HepG2 (cell line): Measurements from ENCODE around the gene TTC31. TPM values are rescaled to one million over a fixed set of nuclear protein-coding genes. Genes with fewer than 3 reads are reported as not detected.
A peak's percentile ranks its signal among the peaks of the same experiment; 100 is the strongest.

Experiments used
- CEBPB ChIP-seq: IDR thresholded peaks from 2 replicates; pipeline ENCODE4 v1.6.1; 2011; ENCODE audit warnings: low read depth, low read length, improper control_type of control experiment, borderline replicate concordance
- GTF3A ChIP-seq: sonication (generic); formaldehyde crosslinking; conservative IDR thresholded peaks from 2 replicates; pipeline ENCODE4 v1.4.0; 2020; ENCODE audit warnings: mild to moderate bottlenecking, missing genetic modification reagents
- HDAC2 ChIP-seq: sonication (generic); formaldehyde crosslinking; IDR thresholded peaks from 2 replicates; pipeline ENCODE4 v1.4.0; 2020; ENCODE audit warnings: missing genetic modification reagents
- NFE2L1 ChIP-seq: sonication (generic); formaldehyde crosslinking; IDR thresholded peaks from 2 replicates; pipeline ENCODE4 v1.4.0; 2020; ENCODE audit warnings: missing genetic modification reagents, mild to moderate bottlenecking, borderline replicate concordance
- ONECUT2 ChIP-seq: sonication (generic); formaldehyde crosslinking; IDR thresholded peaks from 2 replicates; pipeline ENCODE4 v1.4.0; 2020; ENCODE audit warnings: missing genetic modification reagents
- SALL1 ChIP-seq: sonication (generic); formaldehyde crosslinking; IDR thresholded peaks from 2 replicates; pipeline ENCODE4 v1.8.0; 2022; ENCODE audit warnings: mild to moderate bottlenecking, missing genetic modification reagents
- SRSF9 ChIP-seq: fragments of 200-400 bp; formaldehyde crosslinking; IDR thresholded peaks from 2 replicates; pipeline ENCODE4 v1.6.1; 2018; ENCODE audit warnings: borderline replicate concordance, mild to moderate bottlenecking, low read depth, low read length; ENCODE audit not compliant: insufficient read depth, poor library complexity, severe bottlenecking
- ZNF550 ChIP-seq: sonication (generic); formaldehyde crosslinking; IDR thresholded peaks from 2 replicates; pipeline ENCODE4 v1.4.0; 2020; ENCODE audit warnings: mild to moderate bottlenecking, missing genetic modification reagents, borderline replicate concordance
- polyA plus RNA-seq, 8 experiments: library from polyadenylated mRNA; depleted of rRNA in 3 of 8; stranded (reverse) in 7 of 8; unstranded in 1 of 8; fragments of >200 nt; fragmentation: Illumina TruSeq in 4 of 8; extraction: Trizol in 4 of 8; gene quantifications; 2 replicates each; pipeline versions ENCODE4 v1.2.1 to v1.2.3, GENCODE V29; 2011 to 2016; ENCODE audit warnings: low read depth in 4 of 8, missing spikeins in 1 of 8, mixed read lengths in 1 of 8; ENCODE audit not compliant: insufficient read depth in 1 of 8
- total RNA-seq, 5 experiments: library from RNA; depleted of rRNA; stranded (reverse); fragments of >200 nt; fragmentation: Illumina TruSeq; extraction: Trizol; gene quantifications; 2 replicates each; pipeline ENCODE4 v1.2.3, GENCODE V29; 2016; ENCODE audit warnings: low read depth in 1 of 5
- TF ChIP-seq, protein P1 (sequence below): sonication (generic); formaldehyde crosslinking; conservative IDR thresholded peaks from 2 replicates; pipeline ENCODE4 v1.5.0; 2020; ENCODE audit warnings: missing genetic modification reagents
- TF ChIP-seq, protein P2 (sequence below): sonication (generic); formaldehyde crosslinking; IDR thresholded peaks from 2 replicates; pipeline ENCODE4 v1.5.0; 2020; ENCODE audit warnings: mild to moderate bottlenecking, missing genetic modification reagents
- TF ChIP-seq, protein P3 (sequence below): sonication (generic); formaldehyde crosslinking; IDR thresholded peaks from 2 replicates; pipeline ENCODE4 v1.8.1; 2022; ENCODE audit warnings: low read depth, mild to moderate bottlenecking, missing genetic modification reagents
- TF ChIP-seq, protein P4 (sequence below): sonication (generic); formaldehyde crosslinking; IDR thresholded peaks from 2 replicates; pipeline ENCODE4 v1.4.0; 2020; ENCODE audit warnings: missing genetic modification reagents, borderline replicate concordance

The TTC31 gene
- total and polyA plus RNA-seq, 2 of the 13 experiments (the other 11 are each of a cell fraction or from before 2014, with no cell fraction given): 28.3 to 39.5 TPM

DNA sequence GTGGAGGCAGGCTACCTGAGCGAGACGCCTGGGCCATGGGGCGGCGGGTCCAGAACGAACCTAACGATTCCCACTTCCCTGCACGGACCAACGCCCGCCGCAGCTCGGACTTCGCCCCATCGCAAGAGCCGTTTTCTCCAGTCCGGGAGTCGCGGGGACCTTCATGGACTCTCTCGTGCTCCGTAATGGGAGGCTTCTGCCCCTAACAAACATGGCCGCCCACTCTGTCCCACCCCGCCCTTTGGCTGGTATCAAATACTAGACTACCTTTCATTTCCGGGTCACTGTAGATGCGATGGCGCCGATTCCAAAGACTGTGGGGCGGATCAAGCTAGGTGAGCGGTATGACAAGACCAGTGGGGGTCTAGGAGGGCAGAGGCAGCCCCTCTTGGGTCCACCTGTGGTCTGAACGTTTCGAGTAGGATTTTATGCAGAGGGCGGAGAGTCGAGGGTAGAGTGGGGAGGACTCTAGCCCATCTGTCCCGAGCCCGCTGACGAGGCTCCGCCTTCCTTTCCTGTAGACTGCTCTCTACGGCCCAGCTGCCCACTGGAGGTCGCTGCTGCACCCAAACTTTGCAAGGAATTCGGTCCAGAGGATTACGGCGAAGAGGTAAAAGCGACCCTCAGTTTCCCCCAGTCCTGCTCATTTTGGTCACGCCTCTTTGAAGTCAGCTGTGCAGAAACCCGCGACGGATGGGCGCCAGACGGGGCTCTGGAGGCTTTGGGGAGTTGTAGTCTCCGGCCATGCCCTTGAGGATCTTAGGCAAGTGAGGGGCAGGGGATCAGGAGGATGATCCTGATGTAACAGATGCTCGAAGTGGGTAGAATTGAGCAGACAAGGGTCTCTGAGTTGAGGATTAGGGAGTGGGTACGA is at the start of gene TTC31, which contains the start of gene CCDC142 (continued):
- TF ChIP-seq, protein P1, sequence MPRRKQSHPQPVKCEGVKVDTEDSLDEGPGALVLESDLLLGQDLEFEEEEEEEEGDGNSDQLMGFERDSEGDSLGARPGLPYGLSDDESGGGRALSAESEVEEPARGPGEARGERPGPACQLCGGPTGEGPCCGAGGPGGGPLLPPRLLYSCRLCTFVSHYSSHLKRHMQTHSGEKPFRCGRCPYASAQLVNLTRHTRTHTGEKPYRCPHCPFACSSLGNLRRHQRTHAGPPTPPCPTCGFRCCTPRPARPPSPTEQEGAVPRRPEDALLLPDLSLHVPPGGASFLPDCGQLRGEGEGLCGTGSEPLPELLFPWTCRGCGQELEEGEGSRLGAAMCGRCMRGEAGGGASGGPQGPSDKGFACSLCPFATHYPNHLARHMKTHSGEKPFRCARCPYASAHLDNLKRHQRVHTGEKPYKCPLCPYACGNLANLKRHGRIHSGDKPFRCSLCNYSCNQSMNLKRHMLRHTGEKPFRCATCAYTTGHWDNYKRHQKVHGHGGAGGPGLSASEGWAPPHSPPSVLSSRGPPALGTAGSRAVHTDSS (CRISPR knock-in tag): no peak
- TF ChIP-seq, protein P2, sequence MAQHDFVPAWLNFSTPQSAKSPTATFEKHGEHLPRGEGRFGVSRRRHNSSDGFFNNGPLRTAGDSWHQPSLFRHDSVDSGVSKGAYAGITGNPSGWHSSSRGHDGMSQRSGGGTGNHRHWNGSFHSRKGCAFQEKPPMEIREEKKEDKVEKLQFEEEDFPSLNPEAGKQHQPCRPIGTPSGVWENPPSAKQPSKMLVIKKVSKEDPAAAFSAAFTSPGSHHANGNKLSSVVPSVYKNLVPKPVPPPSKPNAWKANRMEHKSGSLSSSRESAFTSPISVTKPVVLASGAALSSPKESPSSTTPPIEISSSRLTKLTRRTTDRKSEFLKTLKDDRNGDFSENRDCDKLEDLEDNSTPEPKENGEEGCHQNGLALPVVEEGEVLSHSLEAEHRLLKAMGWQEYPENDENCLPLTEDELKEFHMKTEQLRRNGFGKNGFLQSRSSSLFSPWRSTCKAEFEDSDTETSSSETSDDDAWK: no peak
- TF ChIP-seq SRSF9 (no peak), CEBPB (no peak), GTF3A (CRISPR knock-in tag) (no peak), ONECUT2 (CRISPR knock-in tag) (no peak), NFE2L1 (peak; percentile 57; the same call in 1 of the 2 replicates), ZNF550 (CRISPR knock-in tag) (no peak; the same call in 1 of the 2 replicates), SALL1 (CRISPR knock-in tag) (peak; percentile 76), HDAC2 (CRISPR knock-in tag) (peak; percentile 88)
- TF ChIP-seq, protein P3, sequence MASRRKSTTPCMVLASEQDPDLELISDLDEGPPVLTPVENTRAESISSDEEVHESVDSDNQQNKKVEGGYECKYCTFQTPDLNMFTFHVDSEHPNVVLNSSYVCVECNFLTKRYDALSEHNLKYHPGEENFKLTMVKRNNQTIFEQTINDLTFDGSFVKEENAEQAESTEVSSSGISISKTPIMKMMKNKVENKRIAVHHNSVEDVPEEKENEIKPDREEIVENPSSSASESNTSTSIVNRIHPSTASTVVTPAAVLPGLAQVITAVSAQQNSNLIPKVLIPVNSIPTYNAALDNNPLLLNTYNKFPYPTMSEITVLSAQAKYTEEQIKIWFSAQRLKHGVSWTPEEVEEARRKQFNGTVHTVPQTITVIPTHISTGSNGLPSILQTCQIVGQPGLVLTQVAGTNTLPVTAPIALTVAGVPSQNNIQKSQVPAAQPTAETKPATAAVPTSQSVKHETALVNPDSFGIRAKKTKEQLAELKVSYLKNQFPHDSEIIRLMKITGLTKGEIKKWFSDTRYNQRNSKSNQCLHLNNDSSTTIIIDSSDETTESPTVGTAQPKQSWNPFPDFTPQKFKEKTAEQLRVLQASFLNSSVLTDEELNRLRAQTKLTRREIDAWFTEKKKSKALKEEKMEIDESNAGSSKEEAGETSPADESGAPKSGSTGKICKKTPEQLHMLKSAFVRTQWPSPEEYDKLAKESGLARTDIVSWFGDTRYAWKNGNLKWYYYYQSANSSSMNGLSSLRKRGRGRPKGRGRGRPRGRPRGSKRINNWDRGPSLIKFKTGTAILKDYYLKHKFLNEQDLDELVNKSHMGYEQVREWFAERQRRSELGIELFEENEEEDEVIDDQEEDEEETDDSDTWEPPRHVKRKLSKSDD: peak; percentile 77
- TF ChIP-seq, protein P4, sequence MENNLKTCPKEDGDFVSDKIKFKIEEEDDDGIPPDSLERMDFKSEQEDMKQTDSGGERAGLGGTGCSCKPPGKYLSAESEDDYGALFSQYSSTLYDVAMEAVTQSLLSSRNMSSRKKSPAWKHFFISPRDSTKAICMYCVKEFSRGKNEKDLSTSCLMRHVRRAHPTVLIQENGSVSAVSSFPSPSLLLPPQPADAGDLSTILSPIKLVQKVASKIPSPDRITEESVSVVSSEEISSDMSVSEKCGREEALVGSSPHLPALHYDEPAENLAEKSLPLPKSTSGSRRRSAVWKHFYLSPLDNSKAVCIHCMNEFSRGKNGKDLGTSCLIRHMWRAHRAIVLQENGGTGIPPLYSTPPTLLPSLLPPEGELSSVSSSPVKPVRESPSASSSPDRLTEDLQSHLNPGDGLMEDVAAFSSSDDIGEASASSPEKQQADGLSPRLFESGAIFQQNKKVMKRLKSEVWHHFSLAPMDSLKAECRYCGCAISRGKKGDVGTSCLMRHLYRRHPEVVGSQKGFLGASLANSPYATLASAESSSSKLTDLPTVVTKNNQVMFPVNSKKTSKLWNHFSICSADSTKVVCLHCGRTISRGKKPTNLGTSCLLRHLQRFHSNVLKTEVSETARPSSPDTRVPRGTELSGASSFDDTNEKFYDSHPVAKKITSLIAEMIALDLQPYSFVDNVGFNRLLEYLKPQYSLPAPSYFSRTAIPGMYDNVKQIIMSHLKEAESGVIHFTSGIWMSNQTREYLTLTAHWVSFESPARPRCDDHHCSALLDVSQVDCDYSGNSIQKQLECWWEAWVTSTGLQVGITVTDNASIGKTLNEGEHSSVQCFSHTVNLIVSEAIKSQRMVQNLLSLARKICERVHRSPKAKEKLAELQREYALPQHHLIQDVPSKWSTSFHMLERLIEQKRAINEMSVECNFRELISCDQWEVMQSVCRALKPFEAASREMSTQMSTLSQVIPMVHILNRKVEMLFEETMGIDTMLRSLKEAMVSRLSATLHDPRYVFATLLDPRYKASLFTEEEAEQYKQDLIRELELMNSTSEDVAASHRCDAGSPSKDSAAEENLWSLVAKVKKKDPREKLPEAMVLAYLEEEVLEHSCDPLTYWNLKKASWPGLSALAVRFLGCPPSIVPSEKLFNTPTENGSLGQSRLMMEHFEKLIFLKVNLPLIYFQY (CRISPR knock-in tag): peak; percentile 20; the same call in 1 of the 2 replicates
